Kidney (tissue), 14 donors: ENCODE data around the gene MPV17. TPM values are rescaled to one million over a fixed set of nuclear protein-coding genes. Genes with fewer than 3 reads are reported as not detected.

ENCODE experiments used
- DNase-seq, 5 donors: peaks; one replicate each; pipeline ENCODE4 v3.0.0-alpha.2; 2013 to 2020
- FAIRE-seq: peaks from 2 replicates; lab custom pipeline; 2012; peaks lifted over from hg19 to GRCh38; lab: Jason Lieb, UNC
- H3K27ac ChIP-seq, 2 donors: one replicate each; pipeline ENCODE4 v1.7.0; 2013; ENCODE audit warnings: low read depth in 2 of 2, low read length in 2 of 2, inconsistent platforms in 1 of 2
- H3K27me3 ChIP-seq: one replicate; pipeline ENCODE4 v1.7.1; 2013; ENCODE audit warnings: low read length, inconsistent platforms; ENCODE audit not compliant: control insufficient read depth, insufficient read depth
- H3K36me3 ChIP-seq, 3 donors: one replicate each; pipeline versions ENCODE4 v1.7.0 to v1.7.1; 2013; ENCODE audit warnings: low read length in 3 of 3, control low read depth in 1 of 3, inconsistent platforms in 1 of 3; ENCODE audit not compliant: insufficient read depth in 3 of 3, control insufficient read depth in 2 of 3
- H3K4me1 ChIP-seq, 3 donors: one replicate each; pipeline versions ENCODE4 v1.7.0 to v1.7.1; 2013; ENCODE audit warnings: low read length in 3 of 3, inconsistent platforms in 1 of 3, low read depth in 1 of 3; ENCODE audit not compliant: control insufficient read depth in 2 of 3, insufficient read depth in 2 of 3
- H3K4me3 ChIP-seq, 3 donors: one replicate each; pipeline versions ENCODE4 v1.7.0 to v1.8.1; 2013; ENCODE audit warnings: low read length in 3 of 3, control low read depth in 1 of 3, inconsistent platforms in 1 of 3
- H3K9ac ChIP-seq, 3 donors: one replicate each; pipeline versions ENCODE4 v1.7.0 to v1.7.1; 2013; ENCODE audit warnings: low read length in 3 of 3, control low read depth in 1 of 3, inconsistent platforms in 1 of 3
- H3K9me3 ChIP-seq, 3 donors: one replicate each; pipeline versions ENCODE4 v1.7.0 to v1.7.1; 2013; ENCODE audit warnings: low read length in 3 of 3, control low read depth in 1 of 3, inconsistent platforms in 1 of 3; ENCODE audit not compliant: control insufficient read depth in 2 of 3, insufficient read depth in 1 of 3
- CTCF ChIP-seq: IDR thresholded peaks from 3 replicates; pipeline ENCODE4 v1.5.1; 2012; ENCODE audit warnings: mild to moderate bottlenecking, moderate library complexity, borderline replicate concordance; ENCODE audit not compliant: insufficient read depth; ENCODE audit errors: extremely low read depth
- intact Hi-C: fragments of 100-400 bp; cut with DNase I; formaldehyde crosslinking; loops from one replicate; pipeline ENCODE4 v1.11.1; 2022
- polyA plus RNA-seq: library from polyadenylated mRNA; stranded (reverse); fragments of 350-450 nt; fragmentation: Illumina TruSeq; extraction: RNeasy Lipid Tissue Mini Kit (QIAGEN cat#74804); gene quantifications from one replicate; pipeline ENCODE4 v1.2.3, GENCODE V29; 2014; ENCODE audit warnings: low read depth, low replicate concordance; ENCODE audit not compliant: insufficient read depth
- total RNA-seq: library from RNA; stranded (reverse); fragmentation: NEBNext Ultra II Directional; extraction: Animal tissue kit (Norgen Biotek cat#: 25700); gene quantifications from one replicate; pipeline ENCODE4 v1.2.1, GENCODE V29; 2021
- donor health status: control.
- donor health status: control.
- donor health status: control.
- donor health status: control.
- donor health status: control.
- donor health status: DM: yes; HTN: yes; CAD: no.
- donor health status: Normal renal cell carcinoma (clear cell type).

MPV17 gene
- total and polyA plus RNA-seq, 2 donors from 2014 or later, result 66.2 to 120 TPM

DNA sequence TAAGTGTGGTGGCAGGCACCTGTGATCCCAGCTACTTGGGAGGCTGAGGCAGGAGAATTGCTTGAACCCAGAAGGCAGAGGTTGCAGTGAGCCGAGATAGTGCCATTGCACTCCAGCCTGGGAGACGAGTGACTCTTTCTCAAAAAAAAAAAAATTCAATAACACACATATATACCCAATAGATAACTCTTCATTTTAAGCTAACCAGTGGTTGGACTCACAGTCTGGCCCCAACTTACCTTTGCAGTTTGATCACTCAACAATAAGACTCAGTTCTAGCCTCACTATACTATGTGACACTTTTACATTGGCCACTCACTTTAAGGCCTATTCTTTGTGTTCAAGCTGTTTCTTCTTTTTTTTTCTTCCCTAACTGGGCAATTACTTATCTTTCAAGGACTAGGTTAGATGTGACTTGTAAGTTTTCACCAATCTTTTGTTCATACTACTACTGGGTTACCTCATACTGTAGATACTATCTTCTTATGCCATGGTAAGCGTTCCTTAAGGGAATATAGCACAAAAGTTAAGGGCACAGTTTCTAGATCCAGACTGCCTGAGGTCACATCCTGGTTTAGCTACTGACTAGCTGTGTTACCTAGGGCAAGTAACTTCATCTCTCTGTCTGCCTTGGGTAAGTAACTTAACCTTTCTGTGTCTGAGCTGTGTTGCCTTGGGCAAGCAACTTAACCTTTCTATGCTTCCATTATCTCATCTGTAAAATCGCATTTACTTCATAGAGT, 40.0 kb upstream of the MPV17 start:
- FAIRE-seq (no peak), DNase-seq (no peak)
- no peak overlapping the region for H3K4me3 ChIP-seq
- no peak overlapping the region for H3K9ac ChIP-seq
- no peak for TF ChIP-seq CTCF
- intact Hi-C loops, result no loop called here
- H3K9me3 ChIP-seq, result no peaks in the 10 kb centered on the region
- peaks cover 13 to 26% (median 20%) of the 10 kb centered on the region in 3 donors for H3K36me3 ChIP-seq
- no peaks in the 10 kb centered on the region for H3K27me3 ChIP-seq
- H3K27ac ChIP-seq, result no peak overlapping the region
- H3K4me1 ChIP-seq, result peaks cover 0 to 6% (median 3%) of the 10 kb centered on the region in 3 donors

GRCh38 chr2:27356382-27357181, 33.7 kb upstream of the MPV17 start, which contains the start of gene GTF3C2:
Gene GTF3C2 (minus strand): TSS chr2:27356764. CDS start chr2:27343554, 13,210 bp downstream.
- Histone ChIP-seq H3K27me3 (no peaks in the 10 kb centered on the region), H3K36me3 (no peaks in the 10 kb centered on the region), H3K9ac (peak within 1 kb of the TSS; percentile 90 to 93 (median 92)), H3K9me3 (no peaks in the 10 kb centered on the region), H3K27ac (peak within 1 kb of the TSS; percentile 78 to 87), H3K4me1 (peaks cover 0 to 10% (median 8%) of the 10 kb centered on the region in 3 donors), H3K4me3 (peak within 1 kb of the TSS; percentile 83 to 97 (median 93))
- FAIRE-seq (no peak), DNase-seq (peak; percentile 97 to 99 (median 98))
- intact Hi-C loops, result no loop called here
- TF ChIP-seq CTCF, result peak; percentile 4

GRCh38 chr2:27356056-27356381, 33.1 kb upstream of the MPV17 start:
- Histone ChIP-seq H3K36me3 (no peaks in the 10 kb centered on the region), H3K9me3 (no peaks in the 10 kb centered on the region), H3K4me3 (peak overlapping the region; percentile 83 to 97 (median 93)), H3K4me1 (peaks cover 0 to 10% (median 8%) of the 10 kb centered on the region in 3 donors), H3K27ac (peak overlapping the region; percentile 78 to 87), H3K27me3 (no peaks in the 10 kb centered on the region), H3K9ac (peak overlapping the region; percentile 63 to 93 (median 92))
- no peak for FAIRE-seq
- peak in 2 of 5 donors; percentile 51 to 79 for DNase-seq
- no peak for TF ChIP-seq CTCF
- intact Hi-C loops, result no loop called here
